ENCODE data around the gene SSH2. TPM values are rescaled to one million over a fixed set of nuclear protein-coding genes. Genes with fewer than 3 reads are reported as not detected.
"Not testable (repeated sequence)": the region's sequence is repeated elsewhere in the genome, so short reads cannot be mapped to it uniquely, and the experiment has no call there.

Gene SSH2
- total RNA-seq (2014; rRNA removed; shearing (Covaris generic)): 6.6 and 8.3 TPM in 2 replicates

- peak; percentile 95 for DNase-seq (ENCODE audit: low spot score)
Observed at GRCh38 chr17:29929533-29930408, at the start of gene SSH2. SSH2 (minus strand) TSS chr17:29930228; CDS start chr17:29930000, 228 bp downstream.

- no peak for DNase-seq (ENCODE audit: low spot score)
Observed at GRCh38 chr17:29977836-29978235, 47.8 kb upstream of the SSH2 start.

GRCh38 chr17:29973005-29973404, 43.0 kb upstream of the SSH2 start:
- no peak for DNase-seq (ENCODE audit: low spot score)

- DNase-seq (ENCODE audit: low spot score): no peak
Observed at GRCh38 chr17:29972277-29972676, 42.2 kb upstream of the SSH2 start.

GRCh38 chr17:29968271-29968670, 38.2 kb upstream of the SSH2 start:
- no peak for DNase-seq (ENCODE audit: low spot score)

- DNase-seq (ENCODE audit: low spot score): no peak
Observed at GRCh38 chr17:29962656-29963055, 32.6 kb upstream of the SSH2 start.

GRCh38 chr17:29959658-29960337, 29.8 kb upstream of the SSH2 start:
- DNase-seq (ENCODE audit: low spot score): no peak

- no peak for DNase-seq (ENCODE audit: low spot score)
Observed at GRCh38 chr17:29958947-29959657, 29.1 kb upstream of the SSH2 start.

- not testable (repeated sequence) for DNase-seq (ENCODE audit: low spot score)
Observed at GRCh38 chr17:29957488-29957887, 27.5 kb upstream of the SSH2 start.

- no peak for DNase-seq (ENCODE audit: low spot score)
Observed at GRCh38 chr17:29956225-29956624, 26.2 kb upstream of the SSH2 start.

GRCh38 chr17:29954405-29954804, 24.4 kb upstream of the SSH2 start:
- DNase-seq (ENCODE audit: low spot score): no peak

- DNase-seq (ENCODE audit: low spot score): no peak
Observed at GRCh38 chr17:29949696-29950095, 19.7 kb upstream of the SSH2 start.

- DNase-seq (ENCODE audit: low spot score): no peak
Observed at GRCh38 chr17:29948448-29949215, 18.6 kb upstream of the SSH2 start.

GRCh38 chr17:29945281-29945680, 15.3 kb upstream of the SSH2 start:
- DNase-seq (ENCODE audit: low spot score): no peak

GRCh38 chr17:29941334-29941733, 11.3 kb upstream of the SSH2 start, which contains the start of gene EFCAB5:
EFCAB5 (plus strand) TSS chr17:29941634; CDS start chr17:29941797, 163 bp downstream.
- no peak for DNase-seq (ENCODE audit: low spot score)

- no peak for DNase-seq (ENCODE audit: low spot score)
Observed at GRCh38 chr17:29936724-29937123, 6.7 kb upstream of the SSH2 start.

- not testable (repeated sequence) for DNase-seq (ENCODE audit: low spot score)
Observed at GRCh38 chr17:29935909-29936308, 5.9 kb upstream of the SSH2 start.

- DNase-seq (ENCODE audit: low spot score): peak; percentile 44
Observed at GRCh38 chr17:29933379-29933778, 3.4 kb upstream of the SSH2 start.

GRCh38 chr17:29931231-29931932, 1.4 kb upstream of the SSH2 start:
- peak; percentile 84 for DNase-seq (ENCODE audit: low spot score)

GRCh38 chr17:29930409-29931010, 482 bp upstream of the SSH2 start:
- peak; percentile 47 for DNase-seq (ENCODE audit: low spot score)
